HG02938 (cell line): Measurements from ENCODE around the gene PRUNE2.
"Not testable (repeated sequence)": the region's sequence is repeated elsewhere in the genome, so short reads cannot be mapped to it uniquely, and the experiment has no call there.

Source experiments
- ATAC-seq: cut with Tn5 transposase; IDR thresholded peaks from one replicate; pipeline ENCODE4 v1.9.1; 2021; ENCODE audit warnings: mild to moderate bottlenecking, moderate library complexity; ENCODE audit not compliant: unreplicated experiment

PRUNE2 gene

GRCh38 chr9:76742890-76743289 is 163.0 kb downstream of the PRUNE2 start:
- ATAC-seq = not testable (repeated sequence)

GRCh38 chr9:76741524-76741923 is 164.4 kb downstream of the PRUNE2 start:
- ATAC-seq = no peak

DNA sequence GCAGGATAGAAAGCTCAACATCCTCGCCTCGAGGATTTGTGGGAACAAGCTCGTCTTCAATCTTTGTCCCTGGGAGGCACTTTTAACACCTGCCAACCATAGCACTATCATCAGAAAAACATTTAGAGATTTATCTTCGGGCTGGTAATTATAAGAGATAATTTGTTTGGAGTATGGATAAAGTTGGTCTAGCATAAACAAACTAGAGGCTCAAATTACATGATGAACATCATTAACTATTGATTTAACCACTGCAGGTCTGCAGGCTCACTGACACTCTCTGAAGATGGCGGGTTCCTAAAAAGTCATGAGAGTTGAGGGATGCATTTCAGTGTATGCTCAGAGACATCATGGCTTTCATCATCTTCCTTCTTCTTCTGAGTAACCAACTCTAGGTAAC is 167.5 kb downstream of the PRUNE2 start:
- no peak for ATAC-seq

GRCh38 chr9:76737154-76737902 is 168.6 kb downstream of the PRUNE2 start:
- ATAC-seq = no peak

GRCh38 chr9:76734716-76735115 is 171.2 kb downstream of the PRUNE2 start:
- ATAC-seq = no peak

GRCh38 chr9:76733096-76733495 is 172.8 kb downstream of the PRUNE2 start:
- ATAC-seq = no peak

DNA sequence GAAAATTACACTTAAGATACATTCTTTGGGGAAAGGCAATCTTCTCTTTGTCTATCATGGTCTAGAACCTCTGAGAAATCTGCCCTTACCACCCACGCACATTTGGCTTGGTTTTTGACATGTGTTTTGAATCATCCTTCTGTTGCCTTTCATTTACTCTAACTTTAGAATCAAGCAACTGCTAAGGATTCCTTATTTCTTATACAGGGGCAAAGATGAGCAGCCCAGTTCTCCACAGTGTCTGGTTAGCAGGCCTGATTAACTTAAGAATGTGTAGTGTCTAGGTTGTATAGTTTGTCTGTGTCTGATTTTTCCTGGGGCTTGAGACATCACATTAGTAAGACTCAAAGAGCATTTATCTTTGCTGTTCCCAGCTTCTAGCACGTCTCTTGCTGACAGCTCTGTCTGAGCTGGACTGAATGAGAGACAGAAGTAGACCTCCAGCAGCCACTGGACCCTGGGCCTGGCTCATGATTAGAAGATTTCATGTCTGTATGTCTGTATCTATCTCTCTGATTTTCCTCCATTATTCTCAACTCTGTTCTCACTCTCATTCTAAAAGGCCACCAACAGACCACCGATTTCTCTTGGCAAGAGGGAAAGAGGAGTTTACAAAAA is 173.5 kb downstream of the PRUNE2 start:
- ATAC-seq = no peak

GRCh38 chr9:76730801-76731200 is 175.1 kb downstream of the PRUNE2 start:
- no peak for ATAC-seq

DNA sequence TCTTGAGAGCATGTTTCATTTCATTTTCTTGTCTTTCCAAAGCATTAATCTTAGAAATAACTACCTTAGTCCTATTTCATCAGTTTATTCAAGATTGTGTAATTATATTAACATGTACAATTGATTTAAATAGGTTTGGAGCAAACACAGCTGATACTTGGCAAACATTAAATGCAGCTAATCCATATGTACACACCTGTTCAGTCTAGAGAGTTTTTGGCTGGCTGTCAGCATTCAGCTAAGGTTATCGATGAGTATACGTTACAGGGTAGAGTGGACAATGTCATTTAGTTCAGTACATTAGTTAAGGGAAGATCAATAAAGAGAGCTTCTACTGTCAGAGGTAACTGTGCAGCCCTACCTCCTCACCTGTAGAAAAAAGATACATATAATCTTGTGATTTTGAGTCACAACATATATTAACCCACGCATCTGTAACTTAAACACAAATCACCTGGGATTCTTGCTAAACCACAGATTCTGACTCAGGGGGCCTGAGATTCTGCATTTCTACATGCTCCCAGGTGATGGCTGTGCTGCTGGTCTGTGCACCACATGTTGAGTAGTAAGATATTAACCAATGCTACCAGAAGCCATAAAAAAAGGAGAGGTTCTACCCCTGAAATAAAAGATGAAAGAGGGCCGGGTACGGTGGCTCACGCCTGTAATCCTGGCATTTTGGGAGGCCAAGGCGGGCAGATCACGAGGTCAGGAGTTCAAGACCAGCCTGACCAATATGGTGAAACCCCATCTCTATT is 175.8 kb downstream of the PRUNE2 start:
- ATAC-seq = no peak

DNA sequence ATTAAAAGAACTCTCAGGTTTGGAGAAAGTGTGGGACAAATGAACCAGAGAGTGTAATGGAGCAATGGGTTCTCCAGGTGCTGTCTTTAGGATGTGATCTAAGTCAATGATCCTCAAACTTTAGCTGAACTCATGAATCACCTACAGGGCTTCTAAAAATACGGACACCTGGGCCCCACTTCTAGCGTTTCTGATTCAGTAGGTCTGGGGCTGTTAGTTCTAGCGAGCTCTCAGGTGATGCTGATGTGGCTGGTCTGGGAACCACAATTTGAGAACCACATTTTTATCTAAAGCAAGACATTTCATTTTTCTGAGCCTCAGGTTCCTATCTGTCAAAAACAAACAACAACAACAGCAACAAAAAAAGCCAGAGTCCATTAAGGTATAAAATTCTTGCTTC is 176.8 kb downstream of the PRUNE2 start:
- no peak for ATAC-seq

DNA sequence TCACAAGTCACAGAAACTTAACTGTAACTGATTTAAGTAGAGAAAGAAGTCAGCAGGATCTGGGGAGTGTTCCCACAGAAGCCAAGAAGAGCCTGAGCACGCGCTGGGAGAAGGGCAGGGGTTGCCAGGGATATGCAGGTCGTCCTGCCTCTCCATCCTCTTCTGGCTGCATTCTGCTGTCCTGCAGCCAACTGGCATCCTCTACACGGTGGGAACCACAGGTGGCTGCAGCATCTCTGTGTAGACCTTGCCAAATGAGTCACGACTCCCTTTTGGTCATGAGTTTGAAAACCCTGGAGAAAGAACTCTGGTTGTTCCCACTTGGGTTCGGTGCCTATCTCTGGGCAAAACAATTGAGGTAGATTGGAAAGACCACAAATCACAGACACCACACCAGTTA is 180.0 kb downstream of the PRUNE2 start:
- ATAC-seq = no peak

GRCh38 chr9:76725011-76725546 is 180.8 kb downstream of the PRUNE2 start:
- no peak for ATAC-seq

GRCh38 chr9:76720245-76720644 is 185.7 kb downstream of the PRUNE2 start:
- ATAC-seq = no peak

DNA sequence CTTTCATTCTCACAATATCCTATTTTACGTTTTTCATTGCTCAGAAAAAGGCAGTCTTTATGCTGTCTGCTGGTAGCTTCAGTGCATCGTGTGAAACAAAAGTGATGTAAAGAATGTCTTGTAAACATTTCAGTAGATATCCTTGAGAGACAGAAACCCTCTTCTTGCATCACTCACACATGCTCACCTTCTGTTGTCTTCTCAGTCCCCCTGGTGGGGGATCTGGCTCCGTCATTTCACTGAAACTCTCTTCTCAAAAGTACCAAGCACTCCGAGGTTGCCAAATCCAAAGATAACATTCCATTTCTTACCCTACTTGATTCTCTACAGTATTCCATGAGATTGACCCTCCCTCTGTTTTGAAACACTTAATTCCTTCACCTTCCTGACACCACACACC is 187.7 kb downstream of the PRUNE2 start:
- ATAC-seq = no peak

- no peak for ATAC-seq
Observed at GRCh38 chr9:76717613-76718012, 188.3 kb downstream of the PRUNE2 start.

- ATAC-seq = no peak
Observed at GRCh38 chr9:76717176-76717575, 188.7 kb downstream of the PRUNE2 start.

GRCh38 chr9:76716085-76716672 is 189.7 kb downstream of the PRUNE2 start:
- no peak for ATAC-seq

DNA sequence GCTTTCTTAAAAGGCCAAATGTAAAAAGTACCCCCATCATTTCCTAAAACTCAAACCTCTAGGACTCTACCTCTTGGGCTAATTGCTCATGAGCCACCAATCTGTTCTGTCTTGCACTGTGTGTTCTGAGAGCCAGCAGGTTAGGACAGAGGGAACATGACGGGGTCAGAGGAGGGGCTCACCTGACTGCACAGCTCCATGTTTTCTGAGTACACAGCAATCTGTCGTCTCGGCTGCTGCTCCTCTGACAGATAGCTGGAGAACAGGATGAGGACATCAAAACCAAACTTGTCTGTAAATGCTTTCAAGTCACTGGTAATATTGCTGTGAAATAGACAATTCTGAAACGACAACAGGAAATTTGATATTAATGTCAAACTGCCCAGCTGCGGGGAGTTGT is 192.5 kb downstream of the PRUNE2 start:
- no peak for ATAC-seq

DNA sequence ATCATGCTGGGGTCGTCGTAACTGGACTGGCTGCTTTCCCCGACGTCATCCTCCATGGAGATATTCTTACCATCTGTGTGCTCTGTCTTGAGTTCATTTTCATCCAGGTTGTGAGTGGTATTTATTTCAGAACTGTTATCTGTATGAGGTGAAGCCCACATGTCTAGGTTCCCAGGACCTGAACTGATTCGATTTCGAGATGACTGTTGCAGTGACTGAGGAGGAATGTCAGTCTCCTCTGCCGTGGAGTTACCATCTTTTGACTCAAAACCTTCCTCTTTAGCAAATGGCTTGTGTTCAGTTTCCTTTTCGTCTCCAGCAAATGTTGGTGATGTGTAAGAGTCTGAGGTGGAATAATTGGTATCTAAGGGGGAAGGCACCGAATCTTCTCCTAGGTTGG is 196.9 kb downstream of the PRUNE2 start:
- no peak for ATAC-seq

DNA sequence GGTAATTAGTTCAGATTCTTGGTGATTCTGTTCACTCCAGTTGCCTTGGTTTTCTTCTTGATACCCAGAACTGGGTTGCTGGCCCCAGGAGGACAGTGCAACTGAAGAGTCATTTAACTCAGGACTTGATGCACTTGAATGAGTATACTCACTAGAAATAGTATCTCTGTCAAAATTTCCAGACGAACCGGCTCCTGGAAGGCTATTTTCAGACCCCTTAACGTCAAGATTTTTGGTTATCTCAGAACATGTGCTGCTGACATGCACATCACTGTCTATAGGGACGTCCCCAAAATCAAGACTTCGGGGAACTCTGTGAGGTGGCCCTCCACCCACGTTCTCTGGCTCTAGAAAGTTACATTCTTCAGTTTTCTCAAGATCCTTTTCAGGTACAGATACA is 198.4 kb downstream of the PRUNE2 start:
- ATAC-seq = no peak

DNA sequence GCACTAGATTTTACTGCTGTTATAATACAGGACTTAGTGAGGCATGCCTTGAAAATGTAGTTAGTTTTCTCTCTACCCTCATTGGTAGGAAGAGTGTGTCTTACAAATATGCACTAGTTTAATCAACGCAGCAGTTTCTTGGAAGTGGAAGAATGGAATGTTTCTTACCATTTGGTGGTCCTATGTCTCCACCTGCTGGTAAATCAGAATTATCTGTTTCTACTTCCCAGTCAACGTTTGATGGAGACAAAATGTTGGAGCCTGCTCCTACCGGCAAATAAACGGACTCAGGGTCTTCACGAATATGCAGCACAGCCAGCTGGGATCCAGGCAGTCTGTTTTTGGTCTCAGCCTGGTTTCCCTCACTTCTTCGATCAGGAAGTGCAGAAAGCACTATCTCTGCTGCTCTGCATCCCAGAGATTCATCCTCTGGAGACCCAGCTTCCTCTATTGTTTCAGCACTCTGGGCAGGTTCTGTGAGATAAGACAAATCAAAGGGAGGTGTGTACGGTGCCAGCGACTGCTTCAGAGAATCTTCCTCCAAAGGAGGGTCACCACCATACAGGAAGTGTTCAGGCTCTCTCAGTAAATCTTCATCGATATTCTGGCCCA is 201.2 kb downstream of the PRUNE2 start:
- no peak for ATAC-seq
